Ovary (tissue), 9 donors: ENCODE data around the gene NAV2. TPM values are rescaled to one million over a fixed set of nuclear protein-coding genes. Genes with fewer than 3 reads are reported as not detected.

ENCODE experiments used
- DNase-seq, 5 donors: peaks; one replicate each; pipeline ENCODE4 v3.0.0-alpha.2; 2019 to 2020
- H3K27ac ChIP-seq, 2 donors: fragments of 200-600 bp; one replicate each; pipeline versions ENCODE4 v1.5.1 to v1.8.0; 2019 to 2022
- H3K27me3 ChIP-seq: fragments of 200-600 bp; one replicate; pipeline ENCODE4 v1.8.0; 2022
- H3K36me3 ChIP-seq: fragments of 200-600 bp; sonication (generic); one replicate; pipeline ENCODE4 v1.5.1; 2019
- H3K4me1 ChIP-seq: one replicate; pipeline ENCODE4 v1.8.1; 2013; ENCODE audit warnings: mild to moderate bottlenecking, moderate library complexity; ENCODE audit not compliant: insufficient read depth
- H3K4me3 ChIP-seq: fragments of 200-600 bp; sonication (generic); one replicate; pipeline ENCODE4 v1.5.1; 2017
- H3K9me3 ChIP-seq, 2 donors: fragments of 200-600 bp in 1 of 2; sonication (generic) in 1 of 2; one replicate each; pipeline versions ENCODE4 v1.5.1 to v1.8.1; 2013 to 2019; ENCODE audit warnings: mild to moderate bottlenecking in 1 of 2, moderate library complexity in 1 of 2
- CTCF ChIP-seq, 3 donors: fragments of 450-650 bp in 2 of 3; fragments of 200-600 bp in 1 of 3; IDR thresholded peaks; one replicate each; pipeline versions ENCODE4 v1.5.1 to v1.8.0; 2016 to 2022; ENCODE audit warnings: antibody characterized with exemption in 3 of 3, mild to moderate bottlenecking in 1 of 3
- EP300 ChIP-seq: sonication (generic); formaldehyde crosslinking; IDR thresholded peaks from one replicate; pipeline ENCODE4 v1.6.1; 2017; ENCODE audit warnings: antibody characterized with exemption
- POLR2A ChIP-seq: fragments of 450-650 bp; IDR thresholded peaks from one replicate; pipeline ENCODE4 v1.6.1; 2017; ENCODE audit warnings: antibody characterized with exemption, mild to moderate bottlenecking, moderate library complexity
- whole genome bisulfite sequencing, 3 donors: extraction: QIAGEN DNeasy Blood & Tissue Kit in 1 of 3; methylation state at CpG; one replicate each; pipeline versions ENCODE4 v1.1.5 to v1.1.7; 2013 to 2017; 5-methylcytosine and 5-hydroxymethylcytosine counted together
- intact Hi-C, 4 donors: fragments of 100-400 bp; cut with DNase I; formaldehyde crosslinking; loops; one replicate each; pipeline versions ENCODE4 v1.11.0 to v1.15.1; 2022 to 2023
- polyA plus RNA-seq, 2 donors: library from polyadenylated mRNA; stranded (reverse); fragments of 200-250 nt in 1 of 2; fragments of 350-450 nt in 1 of 2; fragmentation: Illumina TruSeq in 1 of 2; extraction: RNeasy Lipid Tissue Mini Kit (QIAGEN cat#74804) in 1 of 2; gene quantifications; one replicate each; pipeline ENCODE4 v1.2.3, GENCODE V29; 2013 to 2014
- total RNA-seq, 7 donors: library from RNA; depleted of rRNA in 2 of 7; stranded (reverse); fragments of >200 nt in 2 of 7; fragmentation: NEBNext Ultra II Directional in 3 of 7; extraction: Animal tissue kit (Norgen Biotek cat#: 25700) in 3 of 7; gene quantifications; one replicate each; pipeline versions ENCODE4 v1.1.0 to v1.2.4, GENCODE V29; 2016 to 2023
- donor health status: DM: no; HTN: no; CAD: no; lungs with moderate emphysema.
- donor health status: DM: no; HTN: no; CAD: no.
- donor health status: Bipolar disorder and iron deficiency.
- donor health status: DM: yes; HTN: yes; CAD: no.
- donor health status: DM: no; HTN: no; CAD: no.
- donor health status: DM: yes; HTN: yes; CAD: no.

The NAV2 gene
- total and polyA plus RNA-seq, 9 donors = 2.9 to 14.1 (median 7.8) TPM

GRCh38 chr11:19821993-19822392 lies 109.4 kb downstream of the NAV2 start:
- DNase-seq = no peak
- Histone ChIP-seq H3K27me3 (no peaks in the 10 kb centered on the region), H3K4me1 (no peaks in the 10 kb centered on the region), H3K4me3 (no peak overlapping the region), H3K36me3 (no peaks in the 10 kb centered on the region), H3K27ac (no peak overlapping the region), H3K9me3 (no peaks in the 10 kb centered on the region)
- WGBS, 3 donors = 88 to 96% (median 91%) methylated on average over 3 of the region's 3 CpGs
- TF ChIP-seq EP300 = no peak
- no peak for TF ChIP-seq CTCF (IDR thresholded peaks at IDR 0.05)
- no peak for TF ChIP-seq POLR2A
- intact Hi-C loops = no loop called here

- no peak for DNase-seq
- Histone ChIP-seq H3K27me3 (no peaks in the 10 kb centered on the region), H3K4me1 (no peaks in the 10 kb centered on the region), H3K36me3 (no peaks in the 10 kb centered on the region), H3K9me3 (no peaks in the 10 kb centered on the region), H3K4me3 (no peak overlapping the region), H3K27ac (no peak overlapping the region)
- intact Hi-C loops = no loop called here
- TF ChIP-seq POLR2A = no peak
- TF ChIP-seq EP300 = no peak
- TF ChIP-seq CTCF (IDR thresholded peaks at IDR 0.05) = no peak
Observed at GRCh38 chr11:19822531-19822930, 109.9 kb downstream of the NAV2 start.

GRCh38 chr11:19826606-19827005 lies 114.0 kb downstream of the NAV2 start:
- DNase-seq = no peak
- intact Hi-C loops = no loop called here
- Histone ChIP-seq H3K4me3 (no peak overlapping the region), H3K27ac (no peak overlapping the region), H3K4me1 (no peaks in the 10 kb centered on the region), H3K36me3 (no peaks in the 10 kb centered on the region), H3K9me3 (no peaks in the 10 kb centered on the region), H3K27me3 (no peaks in the 10 kb centered on the region)
- WGBS, 3 donors = 82 to 95% (median 88%) methylated on average over 4 of the region's 4 CpGs
- TF ChIP-seq CTCF (IDR thresholded peaks at IDR 0.05) (no peak), EP300 (no peak), POLR2A (no peak)

GRCh38 chr11:19827399-19828135 lies 114.9 kb downstream of the NAV2 start:
- no peaks in the 10 kb centered on the region for H3K9me3 ChIP-seq
- H3K36me3 ChIP-seq = no peaks in the 10 kb centered on the region
- no peaks in the 10 kb centered on the region for H3K4me1 ChIP-seq
- no peaks in the 10 kb centered on the region for H3K27me3 ChIP-seq
- no peak overlapping the region for H3K27ac ChIP-seq
- 44 to 60% (median 52%) methylated on average over 12 of the region's 12 CpGs for WGBS, 3 donors
- intact Hi-C loops = no loop called here
- no peak for TF ChIP-seq CTCF (IDR thresholded peaks at IDR 0.05)
- TF ChIP-seq EP300 = no peak
- no peak for TF ChIP-seq POLR2A
- no peak for DNase-seq
- no peak overlapping the region for H3K4me3 ChIP-seq
